CD4-positive, alpha-beta T cell treated with Interleukin-6 for 4 hours (primary cell): ENCODE measurements around the gene ZBTB20.

ENCODE experiments used
- DNase-seq: peaks from one replicate; pipeline ENCODE4 v3.0.0-alpha.2; 2020; ENCODE audit warnings: mixed read lengths

The ZBTB20 gene

DNA sequence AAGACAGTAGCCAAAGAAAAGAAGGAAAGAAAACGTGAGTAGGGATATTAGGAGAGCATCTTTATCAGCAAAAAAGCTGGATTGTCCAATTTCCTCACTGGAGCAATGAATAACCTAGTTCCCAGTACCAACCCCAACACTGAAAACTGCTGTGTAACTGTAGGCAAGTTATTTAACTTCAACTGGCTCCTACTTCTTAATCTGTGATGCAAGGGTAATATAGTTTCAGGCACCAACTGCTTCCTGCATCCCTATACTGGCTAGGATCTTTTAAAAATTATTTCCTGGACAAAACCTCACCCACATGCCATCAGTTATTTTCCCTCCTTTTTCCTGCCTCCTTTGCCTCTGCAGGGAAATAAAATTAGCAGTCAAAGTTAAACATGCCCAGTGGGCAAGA is 59.6 kb downstream of the ZBTB20 start:
- no peak for DNase-seq

DNA sequence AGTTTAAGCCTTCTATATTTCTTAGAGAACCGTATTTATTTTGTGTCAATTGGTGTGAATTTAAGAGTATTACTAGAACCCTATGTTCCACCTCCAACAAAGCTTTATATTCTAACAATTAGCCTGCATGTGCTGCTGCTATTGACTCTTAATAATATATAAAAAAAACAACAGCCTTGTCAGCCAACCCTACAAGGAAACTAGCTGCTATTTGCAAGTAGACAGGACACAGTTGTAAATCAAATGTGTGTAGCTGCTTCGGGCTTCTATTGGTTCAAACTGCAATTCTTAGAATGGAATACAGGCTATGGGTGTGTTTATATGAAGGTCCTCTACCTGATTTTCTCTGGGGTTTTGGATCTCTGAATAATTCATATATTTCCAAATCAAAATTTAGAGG is 60.7 kb downstream of the ZBTB20 start:
- no peak for DNase-seq

DNA sequence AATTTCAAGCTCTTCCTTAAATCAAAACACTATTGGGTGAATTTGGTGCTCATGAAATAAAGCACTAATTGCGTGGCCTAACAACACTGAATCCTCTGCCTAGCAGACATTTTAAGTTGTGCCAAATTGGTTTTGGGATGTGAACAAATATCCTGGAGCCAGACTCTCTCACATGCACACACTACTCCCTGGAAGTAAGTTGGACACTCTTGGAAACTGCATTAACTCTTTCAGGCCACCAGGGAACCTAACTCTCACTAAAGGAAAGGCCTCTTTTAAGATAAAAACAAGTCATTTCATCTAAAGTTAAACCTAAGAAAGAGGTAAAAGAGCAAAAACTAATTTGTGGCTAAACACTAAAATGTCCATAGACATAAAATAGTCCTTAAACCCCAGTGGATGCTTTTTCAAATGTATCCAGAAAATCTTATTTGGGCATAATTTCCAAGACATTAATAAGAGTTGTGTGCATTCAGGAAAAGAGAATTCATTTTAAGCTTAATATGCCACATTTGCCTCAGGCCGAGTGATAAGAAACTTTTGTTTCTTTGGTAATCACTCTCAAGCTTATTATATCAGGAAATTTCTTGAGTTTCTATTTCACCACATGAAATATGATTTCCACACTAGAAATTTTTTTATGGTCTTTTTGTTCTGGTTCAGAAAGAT is 61.8 kb downstream of the ZBTB20 start:
- no peak for DNase-seq

DNA sequence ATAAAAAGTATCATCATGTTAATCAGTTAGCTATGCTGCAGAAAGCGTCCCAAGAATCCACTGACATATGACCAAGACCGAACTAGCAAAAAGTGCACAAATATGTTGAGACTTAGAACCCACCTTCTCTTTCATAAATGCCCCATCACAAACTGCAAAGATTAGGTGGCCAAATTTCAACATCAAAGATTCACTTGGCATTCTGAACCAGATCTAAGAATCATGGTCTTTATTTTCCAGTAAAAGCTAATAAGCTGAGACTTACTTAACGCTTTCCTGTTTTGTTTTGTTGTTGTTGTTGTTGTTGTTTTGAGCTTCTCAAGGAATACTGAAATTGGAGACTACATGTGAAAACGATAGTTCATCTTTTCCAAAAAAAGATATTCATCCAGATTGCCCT is 62.4 kb downstream of the ZBTB20 start:
- no peak for DNase-seq

DNA sequence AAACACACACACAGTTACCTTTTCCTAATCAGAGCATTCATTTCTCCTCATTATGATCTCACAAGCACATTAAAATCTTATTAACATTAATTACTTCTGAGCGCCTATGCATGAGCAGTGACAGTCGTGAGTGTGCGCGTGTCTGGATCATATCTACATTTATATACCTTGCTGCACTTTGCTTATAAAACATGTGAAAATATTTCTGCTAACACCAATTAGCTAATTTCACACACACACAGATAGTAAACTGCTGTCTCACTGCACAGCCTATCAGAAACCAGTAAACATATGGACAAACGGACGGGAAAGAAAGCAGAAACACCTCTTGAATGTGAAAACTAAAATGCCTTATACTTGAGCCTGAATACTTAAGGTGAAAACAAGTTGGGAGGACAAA is 64.8 kb downstream of the ZBTB20 start:
- DNase-seq = no peak

DNA sequence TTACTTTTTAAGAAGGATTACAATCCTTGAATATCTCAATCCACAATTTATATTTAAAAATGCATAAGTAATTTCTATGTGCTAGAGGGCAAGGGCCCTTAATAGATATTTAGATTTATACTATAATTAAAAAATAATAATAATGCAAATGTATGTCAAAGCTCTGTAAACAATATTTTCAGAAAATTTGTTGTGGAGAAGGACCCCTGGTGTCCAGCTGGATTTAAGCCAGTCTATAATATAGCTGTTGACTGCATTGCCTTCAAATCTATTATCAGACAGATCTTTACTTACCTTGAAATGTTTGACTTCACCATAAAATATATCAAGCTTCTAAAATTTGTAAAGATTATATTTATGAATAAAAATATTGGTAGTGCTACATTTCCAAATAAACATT is 65.6 kb downstream of the ZBTB20 start:
- DNase-seq = no peak

- no peak for DNase-seq
Observed at GRCh38 chr3:115077501-115078250, 69.4 kb downstream of the ZBTB20 start.

GRCh38 chr3:115074502-115074901 is 72.6 kb downstream of the ZBTB20 start:
- no peak for DNase-seq

- DNase-seq = no peak
Observed at GRCh38 chr3:115072265-115073021, 74.6 kb downstream of the ZBTB20 start.

DNA sequence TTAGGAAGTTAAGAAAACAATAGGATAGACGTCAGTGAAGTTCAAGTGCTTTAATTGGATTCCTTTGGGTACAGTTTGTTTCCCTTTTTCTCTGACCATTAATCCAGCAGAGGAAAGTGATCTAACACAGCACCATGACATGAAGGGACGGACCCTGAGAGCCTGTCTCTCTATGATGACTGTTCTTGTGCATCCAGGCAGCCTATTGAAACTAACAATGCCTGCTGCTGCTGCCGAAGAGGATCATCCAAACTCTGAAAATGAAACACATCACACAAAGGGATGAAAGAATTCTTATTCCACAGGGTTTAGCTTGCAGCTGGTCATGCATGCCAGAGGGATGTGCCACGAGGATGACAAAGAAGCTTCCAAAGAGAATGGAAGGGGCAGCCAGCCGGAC is 75.5 kb downstream of the ZBTB20 start:
- DNase-seq = no peak

DNA sequence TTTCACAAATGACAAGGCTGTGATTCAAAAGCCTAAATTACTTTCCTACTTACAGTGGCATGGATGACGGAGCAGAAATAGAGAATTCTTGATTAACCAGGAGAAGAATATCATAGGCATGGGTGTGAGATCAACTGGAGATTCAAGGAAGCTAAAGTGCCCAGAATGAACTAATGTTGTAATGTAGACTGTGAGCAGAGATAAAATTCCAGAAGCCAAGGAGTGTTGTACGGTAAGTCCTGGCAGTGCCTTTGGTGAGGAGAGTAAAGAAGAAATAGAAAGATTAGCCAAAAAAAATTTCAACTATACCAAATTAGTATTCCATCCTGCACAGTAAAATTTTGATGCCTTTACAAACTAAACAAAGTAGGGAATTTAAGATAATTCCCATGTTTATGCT is 75.9 kb downstream of the ZBTB20 start:
- DNase-seq = no peak

DNA sequence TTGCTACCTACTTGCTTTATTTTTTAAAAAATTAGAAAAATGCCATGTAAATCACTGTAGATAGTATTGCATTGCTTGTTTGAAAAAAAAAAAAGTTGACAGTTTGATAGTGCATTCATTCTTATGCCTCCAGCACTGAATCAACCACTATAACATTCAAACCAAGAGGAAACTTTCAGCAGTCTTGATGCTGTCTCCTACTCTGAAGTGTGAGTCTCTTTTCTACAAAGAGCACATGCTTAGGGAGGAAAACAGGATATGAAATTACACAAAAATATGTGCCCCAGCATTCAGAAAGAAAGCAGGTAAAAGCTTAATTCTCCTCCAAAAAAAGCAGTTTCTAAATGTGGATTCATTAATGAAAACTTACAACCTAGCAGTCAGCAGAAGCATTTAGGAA is 78.3 kb downstream of the ZBTB20 start:
- DNase-seq = no peak

DNA sequence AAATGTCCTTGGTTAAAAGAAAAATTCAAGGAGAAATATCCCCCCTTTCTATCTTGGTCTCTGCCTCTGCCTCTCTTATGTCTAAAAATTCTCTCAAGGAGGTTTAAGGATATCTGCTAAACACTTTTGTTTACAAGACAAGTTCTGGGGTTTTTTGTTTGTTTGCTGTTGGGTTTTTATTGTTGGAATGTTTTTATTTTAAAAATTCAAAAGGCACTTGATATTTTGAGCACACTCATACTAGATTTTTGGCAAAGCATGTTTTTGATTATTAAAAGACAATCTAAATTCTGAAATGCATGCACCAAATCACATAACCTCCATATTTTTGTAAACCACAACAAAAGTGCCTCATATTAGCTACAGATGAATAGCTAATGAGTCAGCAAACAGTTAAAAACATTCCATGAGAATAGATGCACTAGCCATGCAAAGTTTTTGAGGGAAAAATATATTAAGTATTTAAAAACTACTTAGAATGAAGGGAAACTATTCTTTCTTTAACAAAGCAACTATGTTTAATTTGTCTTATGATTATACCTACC is 84.6 kb downstream of the ZBTB20 start:
- no peak for DNase-seq

DNA sequence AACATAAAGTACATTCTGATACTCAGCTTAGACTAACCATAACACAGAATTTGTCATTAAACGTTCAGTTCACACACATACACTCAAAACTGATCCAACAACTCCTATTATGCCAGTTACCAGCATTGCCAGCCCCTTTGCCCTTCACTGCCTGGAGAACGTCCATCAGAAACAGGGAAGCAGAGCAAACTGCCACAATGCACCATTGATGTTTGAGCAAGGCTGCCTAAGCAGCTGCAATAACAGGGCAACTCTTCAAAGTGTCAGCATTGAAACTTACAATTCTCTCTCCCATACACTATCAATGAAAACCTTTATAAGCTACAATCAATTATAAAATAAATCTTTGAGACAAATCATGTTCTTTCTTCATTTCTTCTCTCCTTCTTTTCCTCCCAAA is 85.1 kb downstream of the ZBTB20 start:
- DNase-seq = no peak

DNA sequence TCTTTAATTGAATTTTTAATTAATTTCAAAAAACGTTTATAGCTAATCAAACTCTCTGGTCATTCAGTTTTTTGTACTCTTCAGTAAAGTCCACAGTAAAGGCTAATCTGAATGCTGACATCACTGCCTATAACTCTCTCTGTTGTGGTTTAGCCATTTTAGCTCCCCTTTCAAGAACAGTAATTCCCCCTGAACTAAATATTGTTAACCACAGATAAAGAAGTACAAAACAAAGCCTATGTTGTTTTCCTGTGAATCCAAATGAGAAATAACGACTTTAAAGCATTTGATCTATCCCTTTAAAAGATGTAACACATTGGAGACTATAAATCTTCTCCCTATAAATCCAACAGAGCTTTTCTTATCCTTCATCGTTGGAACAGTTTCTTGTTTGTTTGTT is 94.2 kb downstream of the ZBTB20 start:
- DNase-seq = no peak

- no peak for DNase-seq
Observed at GRCh38 chr3:115042351-115042750, 104.7 kb downstream of the ZBTB20 start.

GRCh38 chr3:115040673-115041286 is 106.3 kb downstream of the ZBTB20 start:
- DNase-seq = peak; percentile 53

DNA sequence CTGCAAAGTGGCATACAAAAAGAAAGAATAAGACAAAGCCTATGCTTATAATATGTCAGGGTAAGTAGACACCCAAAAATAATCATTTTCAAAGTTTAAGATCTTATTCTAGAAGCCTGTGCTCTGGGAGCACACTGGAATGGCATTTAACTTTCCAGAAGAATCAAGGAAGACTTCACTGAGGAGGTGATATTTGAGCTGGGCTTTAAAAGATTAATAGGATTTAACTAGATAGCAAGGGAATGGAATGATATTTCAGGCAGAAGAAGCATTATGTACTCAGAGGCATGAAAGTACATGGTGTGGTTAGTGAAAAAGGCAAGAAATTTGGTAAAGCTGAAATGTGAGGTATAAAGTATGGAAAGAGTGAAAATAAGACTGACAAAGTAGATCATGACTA is 106.8 kb downstream of the ZBTB20 start:
- no peak for DNase-seq

GRCh38 chr3:115038817-115039216 is 108.3 kb downstream of the ZBTB20 start:
- DNase-seq = no peak

- no peak for DNase-seq
Observed at GRCh38 chr3:115022835-115023398, 124.2 kb downstream of the ZBTB20 start.

- no peak for DNase-seq
Observed at GRCh38 chr3:115022199-115022598, 124.9 kb downstream of the ZBTB20 start.

DNA sequence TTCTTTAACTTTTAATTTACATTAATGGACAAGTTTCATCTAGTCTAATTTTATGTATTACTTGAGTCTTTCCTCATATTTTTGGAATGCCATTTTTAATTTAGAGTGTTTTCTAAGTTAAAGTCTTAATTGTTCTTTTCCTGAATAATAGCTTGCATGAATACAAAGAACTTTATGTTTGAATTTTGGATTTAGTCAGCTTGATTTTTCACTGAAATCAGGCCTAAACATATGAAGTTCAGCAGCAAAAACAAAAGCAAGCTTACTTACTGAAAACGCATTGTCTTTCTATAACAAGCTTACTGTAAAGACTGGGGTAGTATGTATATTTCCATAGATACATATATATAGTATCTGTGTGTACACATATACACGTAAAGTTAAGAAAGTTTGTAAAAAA is 126.0 kb downstream of the ZBTB20 start:
- no peak for DNase-seq

DNA sequence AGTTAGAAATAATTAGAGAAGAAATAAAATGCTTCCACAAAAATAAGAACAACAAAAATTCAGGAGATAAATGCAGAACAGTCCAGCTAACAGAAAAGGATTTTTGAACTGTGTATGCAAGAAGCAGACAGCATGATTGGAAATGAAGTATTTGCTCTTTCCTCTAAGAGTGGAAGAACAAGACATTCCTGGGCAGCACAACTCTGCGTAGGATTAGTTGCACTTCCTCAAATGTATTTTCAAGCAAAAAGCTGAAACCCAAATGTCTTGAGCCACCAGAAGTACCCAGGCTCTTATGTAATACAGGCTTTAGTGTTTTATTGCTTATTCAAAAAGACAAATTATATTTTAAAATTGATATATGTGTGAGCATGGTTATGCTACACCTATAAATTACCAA is 127.2 kb downstream of the ZBTB20 start:
- DNase-seq = no peak
